Measurements from ENCODE around the gene HAPSTR1. TPM values are rescaled to one million over a fixed set of nuclear protein-coding genes. Genes with fewer than 3 reads are reported as not detected.

HAPSTR1 gene
- total and polyA plus RNA-seq, 2 of the 4 experiments (the other 2 are of a cell fraction): 22.2 to 56.5 TPM

DNA sequence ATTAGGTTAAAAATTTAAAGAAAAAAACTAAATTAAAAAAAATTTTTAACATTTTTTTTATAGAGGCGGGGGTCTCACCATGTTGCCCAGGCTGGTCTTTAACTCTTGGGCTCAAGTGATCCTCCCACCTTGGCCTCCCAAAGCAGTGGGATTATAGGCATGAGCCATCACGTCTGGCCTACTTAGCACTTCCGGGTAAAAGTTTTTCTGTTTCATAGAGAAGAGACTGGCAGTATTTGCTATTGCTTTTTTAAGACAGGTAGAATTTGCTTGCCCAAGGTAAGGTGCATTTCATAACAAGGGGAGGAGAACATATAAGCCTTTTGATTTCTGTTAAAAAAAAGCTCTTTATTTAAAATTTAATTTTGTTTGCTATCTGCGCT is 12.0 kb upstream of the HAPSTR1 start:
- H3K23ac ChIP-seq (ENCODE audit: low read depth, low read length): no peak overlapping the region
- H2BK5ac ChIP-seq (ENCODE audit: low read depth, low read length, poor library complexity, severe bottlenecking): no peak overlapping the region
- no peaks in the 10 kb centered on the region for H3K9me3 ChIP-seq (ENCODE audit: control insufficient read depth, insufficient read depth, low read length)
- H3K4ac ChIP-seq (ENCODE audit: low read depth, low read length): peak overlapping the region; percentile 55; the same call in 1 of the 2 replicates
- no peaks in the 10 kb centered on the region for H4K20me1 ChIP-seq (ENCODE audit: insufficient read depth, low read length)
- H3K4me1 ChIP-seq (ENCODE audit: control insufficient read depth, insufficient read depth, low read length): peaks cover 11% of the 10 kb centered on the region
- no TSS peak for BruUV-seq (replicated peaks)
- no peaks in the 10 kb centered on the region for H3K27me3 ChIP-seq (ENCODE audit: control insufficient read depth, insufficient read depth, low read length)
- H3K27ac ChIP-seq (ENCODE audit: insufficient read depth, low read length): no peak overlapping the region
- H2BK20ac ChIP-seq (ENCODE audit: low read depth, low read length): peak overlapping the region; percentile 64; the same call in 1 of the 2 replicates
- H2AFZ ChIP-seq (replicated peaks; ENCODE audit: low read length, poor library complexity): no peak overlapping the region
- no peak overlapping the region for H4K5ac ChIP-seq (ENCODE audit: low read depth, low read length)
- no peak overlapping the region for H3K14ac ChIP-seq (replicated peaks; ENCODE audit: low read depth, low read length)
- in situ Hi-C loops (cut with MboI; ENCODE audit: low sequenced_read_pairs): no loop called here
- dilution Hi-C loops (cut with HindIII; ENCODE audit: low sequenced_read_pairs, unreplicated experiment): no loop called here
- H3K4me3 ChIP-seq (ENCODE audit: insufficient read depth, low read depth, low read length): no peak overlapping the region
- 0 out of 2 replicates have a peak, but pooled peaks cover 10% of the 10 kb centered on the region for H3K9me1 ChIP-seq (ENCODE audit: insufficient read depth, low read length)
- H3K18ac ChIP-seq (ENCODE audit: low read depth, low read length): no peak overlapping the region
- 0 out of 4 replicates have a peak overlapping the region, but pooled peaks of 1 of the 2 experiments have one; percentile 47 for H4K8ac ChIP-seq (ENCODE audit: low read depth in 2 of 2, low read length in 2 of 2)
- no peaks in the 10 kb centered on the region for H3K36me3 ChIP-seq (ENCODE audit: control insufficient read depth, insufficient read depth, low read length)
- TF ChIP-seq MAFK (IDR thresholded peaks at IDR 0.05; ENCODE audit: low read depth, low read length): no peak
- TF ChIP-seq, protein P1, sequence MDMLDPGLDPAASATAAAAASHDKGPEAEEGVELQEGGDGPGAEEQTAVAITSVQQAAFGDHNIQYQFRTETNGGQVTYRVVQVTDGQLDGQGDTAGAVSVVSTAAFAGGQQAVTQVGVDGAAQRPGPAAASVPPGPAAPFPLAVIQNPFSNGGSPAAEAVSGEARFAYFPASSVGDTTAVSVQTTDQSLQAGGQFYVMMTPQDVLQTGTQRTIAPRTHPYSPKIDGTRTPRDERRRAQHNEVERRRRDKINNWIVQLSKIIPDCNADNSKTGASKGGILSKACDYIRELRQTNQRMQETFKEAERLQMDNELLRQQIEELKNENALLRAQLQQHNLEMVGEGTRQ (IDR thresholded peaks at IDR 0.05; ENCODE audit: low read depth, low read length): no peak
- TF ChIP-seq NFE2L2 (IDR thresholded peaks at IDR 0.05; ENCODE audit: low read depth, low read length): no peak
- TF ChIP-seq RAD21 (IDR thresholded peaks at IDR 0.05; ENCODE audit: low read length): no peak
- TF ChIP-seq CHD1 (IDR thresholded peaks at IDR 0.05; ENCODE audit: low read depth, low read length): no peak
- TF ChIP-seq RFX5 (IDR thresholded peaks at IDR 0.05; ENCODE audit: low read depth, low read length): no peak
- no peak for TF ChIP-seq POLR2A (IDR thresholded peaks at IDR 0.05; ENCODE audit: low read depth, low read length)
- TF ChIP-seq MXI1 (IDR thresholded peaks at IDR 0.05; ENCODE audit: borderline replicate concordance, low read depth, low read length): no peak
- TF ChIP-seq CEBPB (IDR thresholded peaks at IDR 0.05; ENCODE audit: low read depth, low read length): no peak
- TF ChIP-seq FOS (IDR thresholded peaks at IDR 0.05; ENCODE audit: low read depth, low read length): no peak
- TF ChIP-seq, protein P2, sequence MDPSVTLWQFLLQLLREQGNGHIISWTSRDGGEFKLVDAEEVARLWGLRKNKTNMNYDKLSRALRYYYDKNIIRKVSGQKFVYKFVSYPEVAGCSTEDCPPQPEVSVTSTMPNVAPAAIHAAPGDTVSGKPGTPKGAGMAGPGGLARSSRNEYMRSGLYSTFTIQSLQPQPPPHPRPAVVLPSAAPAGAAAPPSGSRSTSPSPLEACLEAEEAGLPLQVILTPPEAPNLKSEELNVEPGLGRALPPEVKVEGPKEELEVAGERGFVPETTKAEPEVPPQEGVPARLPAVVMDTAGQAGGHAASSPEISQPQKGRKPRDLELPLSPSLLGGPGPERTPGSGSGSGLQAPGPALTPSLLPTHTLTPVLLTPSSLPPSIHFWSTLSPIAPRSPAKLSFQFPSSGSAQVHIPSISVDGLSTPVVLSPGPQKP (IDR thresholded peaks at IDR 0.05; ENCODE audit: borderline replicate concordance, low read depth, low read length): no peak
- no peak for TF ChIP-seq BHLHE40 (IDR thresholded peaks at IDR 0.05; ENCODE audit: low read depth, low read length)
- TF ChIP-seq SMC3 (IDR thresholded peaks at IDR 0.05; ENCODE audit: low read depth, low read length): no peak
- no peak overlapping the region for H3K9ac ChIP-seq (ENCODE audit: low read depth, low read length)
- no peak for DNase-seq
- peak overlapping the region; percentile 39; the same call in 1 of the 3 replicates for H2BK15ac ChIP-seq (ENCODE audit: low read depth, low read length)
- ATAC-seq (ENCODE audit: low read depth): no peak
- peak overlapping the region; percentile 73 for H2BK120ac ChIP-seq (ENCODE audit: low read depth, low read length)
- no peak overlapping the region for H2AK9ac ChIP-seq (replicated peaks; ENCODE audit: low read depth, low read length, poor library complexity)
- WGBS, 2 experiments (ENCODE audit: extremely low coverage in 2 of 2, insufficient read length in 1 of 2): no CpG with 5 or more reads among the region's 4 CpGs
- ChIA-PET CTCF (interaction anchor here (1.0 kb wide), 1 partner anchor 70 kb away, joined by 3 read pairs; no protein-coding TSS in a partner anchor), POLR2A (ENCODE audit: unreplicated experiment) (interaction anchor here (1.2 kb wide), 1 partner anchor 12 kb away, joined by 10 read pairs; the partner anchor contains the start of gene HAPSTR1)
- intact Hi-C loops (cut with micrococcal nuclease): no loop called here
- H3K4me2 ChIP-seq (ENCODE audit: low read depth, low read length): no peak overlapping the region
- H3K56ac ChIP-seq (ENCODE audit: extremely low read depth, insufficient read depth, low read length): no peak overlapping the region
- 0 out of 2 replicates have a peak overlapping the region, but pooled peaks have one; percentile 64 for H2AK5ac ChIP-seq (ENCODE audit: low read depth, low read length)
- peak overlapping the region; percentile 47 for H4K91ac ChIP-seq (ENCODE audit: insufficient read depth, low read depth, low read length)
- peaks cover 0 to 11% of the 10 kb centered on the region in 2 experiments; a peak in 1 of 4 replicates for H3K79me1 ChIP-seq (ENCODE audit: low read depth in 1 of 2, low read length in 2 of 2)

Measured in IMR-90 (cell line).